ENCODE results near the gene PHACTR1. TPM values are rescaled to one million over a fixed set of nuclear protein-coding genes. Genes with fewer than 3 reads are reported as not detected.

The PHACTR1 gene
- total and polyA plus RNA-seq, 9 of the 15 experiments (the other 6 are each of a cell fraction or from before 2014, with no cell fraction given): 11.5 to 32.6 (median 22.0) TPM

GRCh38 chr6:13328076-13328874 is 611.7 kb downstream of the PHACTR1 start, which contains the start of gene TBC1D7 (continued):
- TF ChIP-seq, protein P1, sequence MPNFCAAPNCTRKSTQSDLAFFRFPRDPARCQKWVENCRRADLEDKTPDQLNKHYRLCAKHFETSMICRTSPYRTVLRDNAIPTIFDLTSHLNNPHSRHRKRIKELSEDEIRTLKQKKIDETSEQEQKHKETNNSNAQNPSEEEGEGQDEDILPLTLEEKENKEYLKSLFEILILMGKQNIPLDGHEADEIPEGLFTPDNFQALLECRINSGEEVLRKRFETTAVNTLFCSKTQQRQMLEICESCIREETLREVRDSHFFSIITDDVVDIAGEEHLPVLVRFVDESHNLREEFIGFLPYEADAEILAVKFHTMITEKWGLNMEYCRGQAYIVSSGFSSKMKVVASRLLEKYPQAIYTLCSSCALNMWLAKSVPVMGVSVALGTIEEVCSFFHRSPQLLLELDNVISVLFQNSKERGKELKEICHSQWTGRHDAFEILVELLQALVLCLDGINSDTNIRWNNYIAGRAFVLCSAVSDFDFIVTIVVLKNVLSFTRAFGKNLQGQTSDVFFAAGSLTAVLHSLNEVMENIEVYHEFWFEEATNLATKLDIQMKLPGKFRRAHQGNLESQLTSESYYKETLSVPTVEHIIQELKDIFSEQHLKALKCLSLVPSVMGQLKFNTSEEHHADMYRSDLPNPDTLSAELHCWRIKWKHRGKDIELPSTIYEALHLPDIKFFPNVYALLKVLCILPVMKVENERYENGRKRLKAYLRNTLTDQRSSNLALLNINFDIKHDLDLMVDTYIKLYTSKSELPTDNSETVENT (CRISPR knock-in tag; IDR thresholded peaks at IDR 0.05): peak; percentile 88
- TF ChIP-seq SRF (CRISPR knock-in tag; IDR thresholded peaks at IDR 0.05) (peak in 1 of 2 experiments; percentile 45; a peak in 1 of 4 replicates), RBM25 (IDR thresholded peaks at IDR 0.05; ENCODE audit: low read depth, low read length, severe bottlenecking) (no peak), NFXL1 (CRISPR knock-in tag; IDR thresholded peaks at IDR 0.05) (no peak), GTF2F1 (IDR thresholded peaks at IDR 0.05; ENCODE audit: low read depth, low read length) (peak; percentile 24; the same call in 1 of the 2 replicates), RBFOX2 (IDR thresholded peaks at IDR 0.05; ENCODE audit: low read depth, low read length) (peak; percentile 96), RFX1 (IDR thresholded peaks at IDR 0.05) (no peak), BHLHE40 (IDR thresholded peaks at IDR 0.05; ENCODE audit: low read length) (peak; percentile 36; the same call in 1 of the 2 replicates), PHF20 (IDR thresholded peaks at IDR 0.05; ENCODE audit: partially characterized antibody) (peak; percentile 70), HEY1 (CRISPR knock-in tag; IDR thresholded peaks at IDR 0.05; ENCODE audit: borderline replicate concordance) (no peak), NR4A1 (CRISPR knock-in tag; IDR thresholded peaks at IDR 0.05) (0 out of 2 replicates have a peak, but pooled peaks have one; percentile 38), NR4A1 (tag; IDR thresholded peaks at IDR 0.05) (no peak), SRSF3 (IDR thresholded peaks at IDR 0.05; ENCODE audit: insufficient read depth, low read length) (no peak), YBX1 (IDR thresholded peaks at IDR 0.05) (no peak), PREB (CRISPR knock-in tag; IDR thresholded peaks at IDR 0.05) (no peak), BCLAF1 (IDR thresholded peaks at IDR 0.05; ENCODE audit: borderline replicate concordance in 1 of 2, control insufficient read depth in 1 of 2, low read depth in 2 of 2, low read length in 1 of 2) (no peak)
- TF ChIP-seq, protein P2, sequence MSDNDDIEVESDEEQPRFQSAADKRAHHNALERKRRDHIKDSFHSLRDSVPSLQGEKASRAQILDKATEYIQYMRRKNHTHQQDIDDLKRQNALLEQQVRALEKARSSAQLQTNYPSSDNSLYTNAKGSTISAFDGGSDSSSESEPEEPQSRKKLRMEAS (CRISPR knock-in tag; IDR thresholded peaks at IDR 0.05): no peak
- TF ChIP-seq, protein P3, sequence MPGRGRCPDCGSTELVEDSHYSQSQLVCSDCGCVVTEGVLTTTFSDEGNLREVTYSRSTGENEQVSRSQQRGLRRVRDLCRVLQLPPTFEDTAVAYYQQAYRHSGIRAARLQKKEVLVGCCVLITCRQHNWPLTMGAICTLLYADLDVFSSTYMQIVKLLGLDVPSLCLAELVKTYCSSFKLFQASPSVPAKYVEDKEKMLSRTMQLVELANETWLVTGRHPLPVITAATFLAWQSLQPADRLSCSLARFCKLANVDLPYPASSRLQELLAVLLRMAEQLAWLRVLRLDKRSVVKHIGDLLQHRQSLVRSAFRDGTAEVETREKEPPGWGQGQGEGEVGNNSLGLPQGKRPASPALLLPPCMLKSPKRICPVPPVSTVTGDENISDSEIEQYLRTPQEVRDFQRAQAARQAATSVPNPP (IDR thresholded peaks at IDR 0.05; ENCODE audit: borderline replicate concordance, insufficient read depth, insufficient read length): no peak
